AG10803 (cell line): Measurements from ENCODE around the gene CACHD1.

Experiments used
- DNase-seq: peaks from one replicate; pipeline ENCODE4 v3.0.0; 2010; ENCODE audit warnings: low read depth
- H3K4me3 ChIP-seq: 2 replicates; pipeline ENCODE4 v1.5.1; 2011; ENCODE audit warnings: mild to moderate bottlenecking, low read length, control low read depth
- CTCF ChIP-seq: conservative IDR thresholded peaks from 2 replicates; pipeline ENCODE4 v1.5.1; 2011; ENCODE audit warnings: mild to moderate bottlenecking, low read length, control low read depth, inconsistent platforms

Gene CACHD1

GRCh38 chr1:64527786-64528185 is 57.9 kb downstream of the CACHD1 start:
- no peak for TF ChIP-seq CTCF
- no peak overlapping the region for H3K4me3 ChIP-seq
- DNase-seq = no peak

- peak; percentile 49 for DNase-seq
- no peak for TF ChIP-seq CTCF
- no peak overlapping the region for H3K4me3 ChIP-seq
Measured at GRCh38 chr1:64530969-64531692, 61.2 kb downstream of the CACHD1 start.

DNA sequence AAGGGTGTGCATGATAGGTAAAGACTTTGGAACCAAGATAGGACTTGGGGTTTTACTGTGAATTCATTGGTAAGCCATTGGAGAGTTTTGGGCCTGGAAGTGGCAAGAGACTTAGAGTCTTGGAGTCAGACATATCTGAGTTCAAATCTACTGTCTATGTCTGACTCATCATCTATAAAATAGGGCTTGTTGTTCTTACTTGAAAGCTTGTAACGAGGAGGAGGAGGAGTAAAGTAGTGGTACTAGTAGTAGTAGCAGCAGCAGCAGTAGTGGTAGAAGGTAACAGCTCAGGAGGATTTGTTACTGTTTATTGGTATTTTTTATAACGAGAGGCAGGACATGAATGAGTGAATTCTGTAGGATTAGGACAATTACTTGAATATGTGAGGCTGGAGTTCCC is 62.7 kb downstream of the CACHD1 start:
- TF ChIP-seq CTCF = no peak
- H3K4me3 ChIP-seq = no peak overlapping the region
- no peak for DNase-seq

DNA sequence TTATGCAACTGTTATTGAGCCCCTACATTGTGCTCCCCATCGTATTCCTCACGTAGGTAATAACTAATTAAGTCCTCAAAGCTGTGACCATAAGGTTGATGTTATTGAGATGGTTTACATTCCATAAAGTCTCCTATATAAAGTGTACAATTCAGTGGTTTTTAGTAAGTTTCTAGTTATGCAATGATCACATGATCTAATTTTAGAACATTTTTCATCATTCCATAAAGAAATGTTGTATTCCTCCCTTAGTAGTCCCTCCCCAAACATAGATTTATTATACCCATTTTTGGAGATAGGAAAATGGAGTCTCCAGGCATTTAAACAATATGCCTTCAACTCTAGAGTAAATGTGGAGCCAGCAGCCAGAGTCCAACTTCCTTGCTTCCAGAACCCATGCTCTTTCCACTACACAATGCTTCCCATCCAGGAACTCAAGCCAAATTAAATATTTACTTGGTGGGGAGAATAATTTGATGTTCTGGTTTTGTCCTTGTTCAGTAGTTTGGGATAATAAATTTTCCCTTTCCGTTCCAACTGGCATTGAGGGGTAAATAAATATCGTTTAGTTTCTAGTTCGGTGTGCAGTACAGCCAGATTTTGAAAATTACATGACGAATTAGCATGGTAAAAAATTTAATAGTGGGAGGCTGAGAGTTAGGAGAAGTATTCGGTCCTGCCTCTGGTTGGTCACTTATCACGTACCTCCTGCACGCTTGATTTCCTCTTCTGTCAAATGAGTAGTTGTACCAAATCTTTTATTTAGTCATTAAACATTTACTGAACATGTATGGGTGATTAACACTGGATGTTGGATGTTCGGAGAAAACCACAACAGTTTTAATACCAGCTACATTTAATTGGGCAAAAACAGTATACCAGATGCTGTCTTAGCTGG is 66.3 kb downstream of the CACHD1 start:
- no peak overlapping the region for H3K4me3 ChIP-seq
- TF ChIP-seq CTCF = no peak
- DNase-seq = peak; percentile 54

DNA sequence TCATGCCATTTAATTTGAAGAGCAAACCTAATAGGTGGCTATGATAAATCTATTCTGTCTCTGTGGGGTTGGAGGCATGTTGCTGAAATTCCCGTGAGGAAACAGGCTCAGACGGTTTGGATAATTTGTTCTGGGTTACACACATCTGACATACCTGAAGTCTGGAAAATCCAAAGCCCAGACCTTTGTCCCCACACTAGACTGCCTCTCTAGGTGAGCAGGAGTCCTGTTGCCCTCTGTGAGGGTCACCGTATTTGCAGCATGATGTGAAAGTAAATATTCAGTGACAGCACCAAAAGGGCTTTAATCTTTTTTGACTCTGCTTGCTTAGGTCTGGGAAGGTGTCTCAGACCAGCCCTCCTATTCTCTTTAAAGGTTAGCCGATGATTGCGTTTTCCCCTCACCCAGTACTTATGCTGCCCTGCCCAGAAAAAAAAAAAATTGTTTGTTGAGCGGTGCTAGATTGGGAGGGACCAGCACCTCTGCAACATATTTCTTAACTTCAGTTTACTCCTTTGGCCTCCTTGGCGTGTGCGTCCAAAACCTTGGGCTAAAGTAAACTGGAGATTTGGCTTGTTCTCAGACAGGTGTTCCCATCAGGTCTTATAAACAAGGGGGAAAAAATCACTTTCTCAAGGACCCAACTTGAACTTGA is 67.0 kb downstream of the CACHD1 start:
- no peak for DNase-seq
- no peak overlapping the region for H3K4me3 ChIP-seq
- no peak for TF ChIP-seq CTCF

DNA sequence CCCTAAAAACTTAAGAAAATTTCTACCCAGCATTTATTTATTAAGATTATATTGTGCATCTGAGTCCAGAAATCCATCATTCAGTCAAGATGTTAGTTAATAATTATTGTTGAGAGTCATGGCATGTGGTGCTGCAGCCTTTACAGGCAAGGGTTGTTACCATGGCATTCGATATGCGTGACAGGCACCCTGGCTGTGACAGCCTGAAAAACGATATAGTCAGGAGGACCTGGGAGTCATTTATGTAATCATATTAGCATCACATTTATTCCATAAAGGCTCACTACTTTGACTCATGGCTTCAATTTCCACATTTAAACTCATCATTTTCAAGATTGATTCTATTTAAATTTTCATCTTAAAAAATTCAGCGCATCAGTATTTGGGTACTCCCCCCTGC is 68.0 kb downstream of the CACHD1 start:
- no peak for TF ChIP-seq CTCF
- H3K4me3 ChIP-seq = no peak overlapping the region
- no peak for DNase-seq
